HG03469 (cell line): ENCODE data around the gene RGS6.
"Not testable (repeated sequence)": the region's sequence is repeated elsewhere in the genome, so short reads cannot be mapped to it uniquely, and the experiment has no call there.

Source experiments
- ATAC-seq: cut with Tn5 transposase; IDR thresholded peaks from one replicate; pipeline ENCODE4 v1.9.1; 2021; ENCODE audit warnings: mild to moderate bottlenecking, moderate library complexity, moderate number of reproducible peaks; ENCODE audit not compliant: unreplicated experiment

The RGS6 gene

GRCh38 chr14:71932229-71932981 is at the start of gene RGS6:
RGS6 (plus strand) TSS chr14:71932429.
- no peak for ATAC-seq

- ATAC-seq: no peak
Measured at GRCh38 chr14:71883094-71883493, 49.1 kb upstream of the RGS6 start.

- no peak for ATAC-seq
Measured at GRCh38 chr14:71885301-71885700, 46.9 kb upstream of the RGS6 start.

- not testable (repeated sequence) for ATAC-seq
Measured at GRCh38 chr14:71887802-71888201, 44.4 kb upstream of the RGS6 start.

GRCh38 chr14:71890541-71890940 is 41.7 kb upstream of the RGS6 start:
- ATAC-seq: no peak

- ATAC-seq: no peak
Measured at GRCh38 chr14:71891185-71891584, 41.0 kb upstream of the RGS6 start.

- no peak for ATAC-seq
Measured at GRCh38 chr14:71891970-71892369, 40.3 kb upstream of the RGS6 start.

GRCh38 chr14:71905031-71905430 is 27.2 kb upstream of the RGS6 start:
- no peak for ATAC-seq

GRCh38 chr14:71905860-71906259 is 26.4 kb upstream of the RGS6 start:
- no peak for ATAC-seq

GRCh38 chr14:71907793-71908515 is 24.3 kb upstream of the RGS6 start:
- no peak for ATAC-seq

GRCh38 chr14:71911669-71912068 is 20.6 kb upstream of the RGS6 start:
- no peak for ATAC-seq

- no peak for ATAC-seq
Measured at GRCh38 chr14:71913342-71913741, 18.9 kb upstream of the RGS6 start.

- ATAC-seq: no peak
Measured at GRCh38 chr14:71918955-71919354, 13.3 kb upstream of the RGS6 start.

- ATAC-seq: no peak
Measured at GRCh38 chr14:71923513-71923912, 8.7 kb upstream of the RGS6 start.

GRCh38 chr14:71931492-71932228 is 569 bp upstream of the RGS6 start:
- ATAC-seq: no peak

GRCh38 chr14:71933001-71933587 is 865 bp downstream of the RGS6 start:
- no peak for ATAC-seq

GRCh38 chr14:71938273-71938672 is 6.0 kb downstream of the RGS6 start:
- not testable (repeated sequence) for ATAC-seq

- not testable (repeated sequence) for ATAC-seq
Measured at GRCh38 chr14:71939344-71939743, 7.1 kb downstream of the RGS6 start.

- not testable (repeated sequence) for ATAC-seq
Measured at GRCh38 chr14:71940500-71940899, 8.3 kb downstream of the RGS6 start.

- ATAC-seq: not testable (repeated sequence)
Measured at GRCh38 chr14:71941616-71942015, 9.4 kb downstream of the RGS6 start.
